ENCODE measurements around the gene LCLAT1. TPM values are rescaled to one million over a fixed set of nuclear protein-coding genes. Genes with fewer than 3 reads are reported as not detected.
A peak's percentile ranks its signal among the peaks of the same experiment; 100 is the strongest.

The LCLAT1 gene
- total and polyA plus RNA-seq, 8 donors = 2.0 to 15.0 (median 9.8) TPM

DNA sequence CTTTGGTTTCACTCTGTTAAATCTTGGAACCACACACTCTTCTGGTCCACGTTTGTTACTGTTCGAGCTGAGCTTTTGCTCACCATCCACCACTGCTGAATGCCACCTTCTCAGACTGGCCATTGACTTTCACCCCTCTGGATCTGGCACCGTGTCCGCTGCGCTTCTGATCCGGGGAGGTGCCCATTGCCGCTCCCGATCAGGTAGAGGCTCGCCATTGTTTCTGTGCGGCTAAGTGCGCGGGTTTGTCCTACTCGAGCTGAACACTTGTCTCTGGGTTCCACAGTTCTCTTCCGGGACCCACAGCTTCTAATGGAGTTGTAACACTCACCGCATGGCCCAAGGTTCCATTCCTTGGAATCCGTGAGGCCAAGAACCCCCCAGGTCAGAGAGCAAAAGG is 72.8 kb downstream of the LCLAT1 start:
- no peak for DNase-seq
- Histone ChIP-seq H3K4me1 (no peaks in the 10 kb centered on the region), H3K27me3 (no peaks in the 10 kb centered on the region), H3K9me3 (no peaks in the 10 kb centered on the region), H3K36me3 (no peaks in the 10 kb centered on the region), H3K27ac (no peak overlapping the region), H3K4me3 (no peak overlapping the region)
- ATAC-seq = no peak
- TF ChIP-seq, protein P1, sequence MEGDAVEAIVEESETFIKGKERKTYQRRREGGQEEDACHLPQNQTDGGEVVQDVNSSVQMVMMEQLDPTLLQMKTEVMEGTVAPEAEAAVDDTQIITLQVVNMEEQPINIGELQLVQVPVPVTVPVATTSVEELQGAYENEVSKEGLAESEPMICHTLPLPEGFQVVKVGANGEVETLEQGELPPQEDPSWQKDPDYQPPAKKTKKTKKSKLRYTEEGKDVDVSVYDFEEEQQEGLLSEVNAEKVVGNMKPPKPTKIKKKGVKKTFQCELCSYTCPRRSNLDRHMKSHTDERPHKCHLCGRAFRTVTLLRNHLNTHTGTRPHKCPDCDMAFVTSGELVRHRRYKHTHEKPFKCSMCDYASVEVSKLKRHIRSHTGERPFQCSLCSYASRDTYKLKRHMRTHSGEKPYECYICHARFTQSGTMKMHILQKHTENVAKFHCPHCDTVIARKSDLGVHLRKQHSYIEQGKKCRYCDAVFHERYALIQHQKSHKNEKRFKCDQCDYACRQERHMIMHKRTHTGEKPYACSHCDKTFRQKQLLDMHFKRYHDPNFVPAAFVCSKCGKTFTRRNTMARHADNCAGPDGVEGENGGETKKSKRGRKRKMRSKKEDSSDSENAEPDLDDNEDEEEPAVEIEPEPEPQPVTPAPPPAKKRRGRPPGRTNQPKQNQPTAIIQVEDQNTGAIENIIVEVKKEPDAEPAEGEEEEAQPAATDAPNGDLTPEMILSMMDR (IDR thresholded peaks at IDR 0.05) = no peak
- intact Hi-C loops (cut with DNase I) = no loop called here
- FAIRE-seq = no peak
- 98% methylated on average over 16 of the region's 16 CpGs for whole genome bisulfite sequencing, 2 donors

DNA sequence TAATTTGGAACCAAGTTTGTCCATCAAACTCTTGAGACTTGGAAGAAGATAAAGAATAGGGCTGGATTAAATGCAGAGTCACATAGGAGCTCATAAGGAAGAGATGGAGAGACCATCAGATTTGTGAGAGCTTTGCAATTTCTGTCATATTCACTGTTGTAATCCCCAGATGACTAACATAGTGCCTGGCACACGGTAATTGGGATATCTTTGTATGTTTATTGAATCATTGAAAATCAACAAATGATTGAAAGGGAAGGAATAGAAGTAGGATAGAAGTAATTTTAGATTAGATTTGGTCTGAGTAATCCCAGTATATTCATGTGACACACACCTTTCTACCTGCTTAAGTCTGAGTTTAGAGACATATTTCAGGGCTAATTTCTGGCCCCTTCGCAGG is 75.4 kb downstream of the LCLAT1 start:
- TF ChIP-seq, protein P1 (IDR thresholded peaks at IDR 0.05) = no peak
- WGBS, 2 donors = 87 to 89% methylated on average over 2 of the region's 2 CpGs
- Histone ChIP-seq H3K27ac (no peak overlapping the region), H3K36me3 (no peaks in the 10 kb centered on the region), H3K9me3 (no peaks in the 10 kb centered on the region), H3K27me3 (no peaks in the 10 kb centered on the region), H3K4me1 (no peaks in the 10 kb centered on the region), H3K4me3 (no peak overlapping the region)
- no peak for FAIRE-seq
- DNase-seq = no peak
- intact Hi-C loops (cut with DNase I) = no loop called here
- no peak for ATAC-seq

DNA sequence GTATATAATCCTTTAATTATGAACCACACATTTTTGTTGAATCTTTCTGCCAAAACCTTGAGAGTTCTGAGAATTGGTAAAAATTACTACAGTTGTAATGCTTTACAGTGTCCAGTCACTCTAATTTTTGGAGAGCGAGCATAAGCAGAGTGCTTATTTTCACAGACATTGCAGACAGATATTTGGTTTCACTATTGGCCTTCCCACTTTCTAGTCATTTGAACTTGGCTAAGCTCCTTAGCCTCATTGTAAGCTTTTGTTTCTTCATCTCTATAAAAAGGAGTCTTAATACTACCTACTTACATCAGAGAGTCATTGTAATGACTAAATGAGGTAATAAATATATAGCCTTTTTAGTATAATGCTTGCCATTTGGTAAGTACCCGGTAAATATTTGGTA is 80.4 kb downstream of the LCLAT1 start:
- Histone ChIP-seq H3K36me3 (no peaks in the 10 kb centered on the region), H3K27me3 (no peaks in the 10 kb centered on the region), H3K27ac (no peak overlapping the region), H3K4me3 (no peak overlapping the region), H3K9me3 (no peaks in the 10 kb centered on the region), H3K4me1 (no peaks in the 10 kb centered on the region)
- WGBS, 2 donors = 96 to 99% methylated on average over 2 of the region's 2 CpGs
- intact Hi-C loops (cut with DNase I) = no loop called here
- TF ChIP-seq, protein P1 (IDR thresholded peaks at IDR 0.05) = no peak
- FAIRE-seq (peak; percentile 17), ATAC-seq (no peak), DNase-seq (no peak)

DNA sequence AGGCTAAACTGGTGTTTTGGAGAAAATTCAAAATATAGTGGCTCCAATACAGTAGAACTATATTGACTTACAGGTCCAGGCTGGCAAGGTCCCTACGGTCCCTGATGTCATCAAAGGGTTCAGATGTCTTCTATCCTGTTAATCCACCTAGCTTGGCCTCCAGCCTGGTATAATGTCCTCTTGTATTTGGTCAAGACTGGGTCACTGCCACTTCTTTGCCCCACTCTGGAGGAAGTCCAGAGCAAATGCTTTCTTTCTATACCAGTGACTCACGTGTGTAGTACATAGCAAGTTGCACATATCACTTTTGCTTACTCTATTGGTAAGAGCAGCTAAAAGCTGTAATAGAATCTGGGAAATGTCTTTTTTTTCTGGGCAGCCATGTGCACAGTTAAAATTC is 80.8 kb downstream of the LCLAT1 start:
- 85 to 94% methylated on average over 2 of the region's 2 CpGs for WGBS, 2 donors
- Histone ChIP-seq H3K4me3 (no peak overlapping the region), H3K9me3 (no peaks in the 10 kb centered on the region), H3K27ac (no peak overlapping the region), H3K27me3 (no peaks in the 10 kb centered on the region), H3K36me3 (no peaks in the 10 kb centered on the region), H3K4me1 (no peaks in the 10 kb centered on the region)
- ATAC-seq (no peak), DNase-seq (no peak), FAIRE-seq (no peak)
- intact Hi-C loops (cut with DNase I) = no loop called here
- TF ChIP-seq, protein P1 (IDR thresholded peaks at IDR 0.05) = no peak

DNA sequence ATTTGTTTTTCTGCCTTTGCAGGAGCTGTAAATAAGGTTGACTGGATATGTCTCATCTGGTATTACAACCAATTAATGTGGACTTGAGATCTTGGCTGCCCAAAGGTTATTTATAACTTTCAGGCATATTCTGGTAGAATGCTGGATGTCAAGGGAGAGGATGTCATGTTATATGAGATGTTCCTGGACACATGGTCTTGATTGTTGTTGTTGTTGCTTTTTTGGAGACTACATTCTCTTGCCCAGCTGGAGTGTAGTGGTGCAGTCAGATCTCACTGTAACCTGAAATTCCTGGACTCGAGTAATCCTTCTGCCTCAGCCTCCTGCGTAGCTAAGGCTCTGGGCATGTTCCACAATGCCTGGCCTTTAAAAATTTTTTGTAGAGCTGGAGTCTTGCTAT is 83.3 kb downstream of the LCLAT1 start:
- FAIRE-seq (no peak), ATAC-seq (no peak), DNase-seq (no peak)
- WGBS, 2 donors = 96 to 98% methylated on average over 2 of the region's 2 CpGs
- H3K27me3 ChIP-seq = no peaks in the 10 kb centered on the region
- no peaks in the 10 kb centered on the region for H3K4me1 ChIP-seq
- intact Hi-C loops (cut with DNase I) = no loop called here
- no peaks in the 10 kb centered on the region for H3K36me3 ChIP-seq
- H3K9me3 ChIP-seq = no peaks in the 10 kb centered on the region
- H3K4me3 ChIP-seq = no peak overlapping the region
- TF ChIP-seq, protein P1 (IDR thresholded peaks at IDR 0.05) = no peak
- no peak overlapping the region for H3K27ac ChIP-seq

All from pancreas (tissue), 10 donors.